Measurements from ENCODE around the gene ZNF710.

ZNF710 gene

DNA sequence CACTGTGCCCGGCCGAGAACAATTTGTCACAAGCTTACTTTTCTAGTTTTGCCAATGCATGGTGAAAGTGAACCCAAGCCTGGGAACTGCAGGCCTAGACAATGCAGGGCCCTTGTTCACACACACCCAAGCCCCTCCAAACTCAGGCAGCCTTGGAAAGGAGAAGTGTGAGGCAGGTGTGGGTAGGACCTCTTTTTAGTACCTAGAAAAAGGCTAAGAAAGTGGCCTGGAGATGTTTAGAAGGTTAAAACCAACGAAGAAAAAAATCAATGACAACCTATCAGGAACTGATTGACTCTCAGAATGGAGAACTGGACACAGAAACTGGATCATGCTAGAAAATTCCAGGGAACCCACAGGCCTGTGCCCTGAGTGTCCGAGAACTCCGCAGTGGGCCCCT lies 82.3 kb downstream of the ZNF710 start:
- no peak for DNase-seq

DNA sequence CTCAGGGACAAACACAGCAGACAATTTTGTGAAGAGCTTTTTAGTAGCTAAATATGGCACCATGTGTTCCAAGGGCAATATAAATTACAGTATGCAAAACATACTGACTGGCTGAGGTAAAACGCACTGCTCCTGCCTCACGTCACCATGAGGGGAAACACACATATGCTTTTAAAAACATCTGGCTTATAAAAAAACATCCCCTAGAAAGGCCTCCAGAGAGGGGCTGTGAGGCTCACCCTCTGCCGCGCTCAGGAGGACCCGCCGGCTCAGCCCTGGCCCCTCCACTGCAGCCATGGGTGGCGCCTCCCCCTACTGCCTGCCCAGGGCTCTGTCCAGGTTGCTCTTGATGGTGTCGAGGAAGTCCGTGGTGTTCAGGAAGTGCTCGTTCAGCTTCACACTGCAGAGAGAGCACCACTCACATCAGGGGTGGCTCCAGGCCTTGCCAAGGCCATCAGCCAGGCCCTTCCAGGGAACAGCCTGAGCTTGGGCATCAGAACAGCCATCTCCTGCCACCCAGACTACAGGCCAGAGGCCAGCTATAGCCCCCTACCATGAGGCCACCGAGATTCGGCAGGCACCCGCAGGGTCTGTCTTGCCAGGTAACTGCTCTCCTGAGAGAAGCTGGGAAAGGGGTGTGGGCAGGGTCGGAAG lies 83.0 kb downstream of the ZNF710 start:
- no peak for DNase-seq

DNA sequence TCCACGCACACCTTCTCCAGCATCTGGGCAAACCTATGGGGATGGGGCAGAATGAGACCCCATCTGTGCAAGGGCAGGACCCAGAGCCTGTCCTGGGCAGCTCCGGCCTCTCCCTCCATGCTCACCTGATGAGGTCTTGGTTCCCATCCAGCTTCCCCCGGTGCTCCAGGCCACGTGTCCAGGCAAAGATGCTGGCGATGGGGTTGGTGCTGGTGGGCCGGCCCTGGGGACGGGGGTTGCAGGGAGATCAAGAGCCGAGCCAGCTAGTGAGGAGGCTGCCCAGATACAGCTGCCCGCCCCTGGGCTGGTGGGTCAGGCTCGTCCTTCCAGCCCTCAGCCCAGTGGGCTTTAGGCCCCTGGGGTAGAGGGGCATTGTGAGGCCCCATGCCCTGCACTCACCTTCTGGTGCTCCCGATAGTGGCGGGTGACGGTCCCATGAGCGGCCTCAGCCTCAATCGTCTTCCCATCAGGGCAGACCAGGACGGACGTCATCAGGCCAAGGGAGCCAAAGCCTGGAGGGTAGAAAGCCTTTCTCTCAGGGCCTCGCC lies 83.8 kb downstream of the ZNF710 start:
- DNase-seq: no peak

DNA sequence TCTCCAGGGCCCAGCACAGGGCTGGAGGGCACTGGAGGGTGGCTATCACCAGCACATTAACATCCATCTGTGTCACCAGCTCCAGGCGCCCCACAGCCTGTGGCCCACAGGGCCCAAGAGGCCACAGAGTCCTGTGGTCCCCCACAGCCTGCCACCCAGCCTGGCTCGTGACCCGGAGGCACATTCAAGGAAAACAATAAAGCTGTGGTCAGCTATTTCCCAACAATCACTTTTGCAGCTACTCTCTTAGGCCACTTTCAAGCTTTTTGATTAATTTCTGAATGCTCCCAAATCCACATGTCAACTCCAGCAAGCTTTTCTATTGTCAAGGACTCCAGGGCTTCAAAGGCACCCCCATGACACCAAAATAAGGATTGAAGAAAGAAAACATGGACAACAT lies 84.4 kb downstream of the ZNF710 start:
- no peak for DNase-seq

DNA sequence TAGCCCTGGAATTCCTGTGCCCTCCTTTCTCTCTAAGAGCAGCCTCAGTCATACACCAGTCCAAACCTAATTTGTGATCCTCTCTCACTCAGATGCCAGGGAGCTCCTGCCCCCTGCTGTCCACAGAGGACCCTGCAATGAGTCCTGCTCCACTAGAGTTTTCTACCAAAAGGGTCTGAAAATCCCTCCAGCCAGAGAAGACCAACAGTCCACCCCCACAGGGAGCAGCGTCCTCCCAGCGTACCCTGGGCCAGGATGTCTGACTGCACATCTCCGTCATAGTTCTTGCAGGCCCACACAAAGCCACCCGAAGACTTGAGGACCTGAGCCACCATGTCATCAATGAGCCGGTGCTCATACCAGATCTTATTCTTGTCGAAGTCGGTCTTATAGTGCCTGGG lies 85.7 kb downstream of the ZNF710 start:
- no peak for DNase-seq

DNA sequence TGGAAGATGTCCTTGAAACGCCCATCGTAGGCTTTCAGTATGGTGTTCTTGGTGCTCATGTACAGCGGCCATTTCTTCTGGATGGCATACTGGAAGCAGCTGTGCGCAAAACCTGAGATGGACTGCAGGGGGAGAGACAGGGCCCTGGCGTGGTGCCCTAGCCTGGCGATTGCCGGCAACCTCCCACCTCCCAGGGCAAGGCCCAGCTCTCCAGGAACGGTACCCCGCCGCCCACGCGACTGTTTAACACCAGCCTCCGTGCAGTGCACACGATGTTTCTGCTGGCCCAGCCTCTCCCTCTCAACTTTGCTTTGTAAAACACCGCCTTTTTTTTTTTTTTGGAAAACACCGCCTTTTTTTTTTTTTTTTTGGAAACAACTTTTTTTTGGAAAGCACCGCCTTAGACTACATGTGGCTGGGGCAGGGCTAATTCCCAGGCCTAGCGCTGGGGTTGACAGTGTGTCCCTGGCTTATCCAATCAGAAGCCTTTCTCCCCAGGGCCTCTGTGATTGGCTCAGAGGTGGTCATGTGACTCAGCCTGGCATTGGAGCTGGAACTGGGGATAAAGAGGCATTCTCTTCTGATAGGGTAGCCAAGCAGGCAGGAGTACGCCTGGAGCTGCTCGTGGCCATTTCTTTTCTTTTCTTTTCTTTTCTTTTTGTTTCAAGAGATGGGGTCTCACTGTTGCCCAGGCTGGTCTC lies 86.5 kb downstream of the ZNF710 start:
- DNase-seq: no peak

DNA sequence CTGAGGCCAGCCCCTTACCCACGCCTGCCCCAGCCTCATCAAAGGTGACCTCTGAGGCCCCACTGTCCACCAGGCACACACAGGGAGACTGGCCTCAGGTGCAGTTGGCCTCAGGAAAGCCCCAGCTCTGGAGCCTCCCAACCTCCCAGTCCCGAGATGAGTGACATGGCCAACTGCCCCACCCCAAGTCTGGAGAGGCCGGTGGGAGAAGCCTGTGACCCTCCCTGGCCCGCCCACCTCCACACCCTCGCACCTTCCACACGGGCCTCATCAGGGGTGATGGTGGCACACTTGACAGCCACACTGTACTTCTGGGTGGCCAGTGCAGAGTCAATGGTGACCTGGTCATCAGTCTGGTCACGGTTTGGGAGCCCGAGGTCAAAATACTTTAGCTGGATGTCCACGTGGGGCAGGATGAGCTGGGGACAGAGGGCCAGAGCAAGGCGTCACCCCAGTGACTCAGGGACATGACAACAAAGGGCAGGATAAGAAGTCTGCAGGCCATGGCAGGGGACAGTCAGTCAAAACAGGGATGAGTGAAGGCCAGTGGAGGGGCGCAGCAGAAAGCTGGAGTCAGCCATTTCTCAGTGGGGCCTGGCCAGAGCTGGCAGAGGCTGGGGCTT lies 89.2 kb downstream of the ZNF710 start:
- no peak for DNase-seq

DNA sequence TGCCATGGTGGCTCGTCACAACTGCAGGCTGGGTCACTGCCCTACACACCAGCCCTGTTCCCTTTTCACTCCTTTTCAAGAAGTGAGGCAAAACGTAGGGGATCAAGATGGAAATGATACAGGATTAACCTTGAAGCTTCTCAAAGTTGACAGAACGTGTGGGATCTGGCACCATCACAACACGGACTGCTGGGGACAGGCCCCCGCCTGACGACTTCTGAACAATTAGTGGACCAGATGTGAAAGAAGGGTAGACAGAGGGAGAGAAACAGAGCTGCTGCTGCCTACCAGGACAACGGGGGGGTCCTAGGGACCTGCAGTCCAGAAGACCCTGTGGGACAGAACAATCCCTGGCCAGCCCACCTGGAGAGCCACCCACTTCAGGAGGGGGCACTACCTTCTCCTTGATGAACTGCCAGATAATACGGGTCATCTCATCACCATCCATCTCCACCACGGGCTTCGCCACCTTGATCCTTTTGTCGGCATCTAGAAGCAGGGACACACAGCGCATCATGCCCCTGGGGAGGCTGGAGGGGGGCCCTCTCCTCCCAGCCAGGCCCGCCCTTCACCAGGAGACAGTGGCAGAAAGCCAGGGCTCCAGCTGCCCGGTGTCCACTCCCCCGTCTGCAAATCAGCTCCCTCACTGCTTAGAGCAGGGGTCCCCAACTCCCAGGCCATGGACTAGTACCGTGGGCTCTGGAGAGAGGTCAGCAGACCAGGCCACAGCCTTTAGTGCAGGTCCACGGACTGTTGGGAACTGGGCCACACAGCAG lies 90.2 kb downstream of the ZNF710 start:
- DNase-seq: no peak

DNA sequence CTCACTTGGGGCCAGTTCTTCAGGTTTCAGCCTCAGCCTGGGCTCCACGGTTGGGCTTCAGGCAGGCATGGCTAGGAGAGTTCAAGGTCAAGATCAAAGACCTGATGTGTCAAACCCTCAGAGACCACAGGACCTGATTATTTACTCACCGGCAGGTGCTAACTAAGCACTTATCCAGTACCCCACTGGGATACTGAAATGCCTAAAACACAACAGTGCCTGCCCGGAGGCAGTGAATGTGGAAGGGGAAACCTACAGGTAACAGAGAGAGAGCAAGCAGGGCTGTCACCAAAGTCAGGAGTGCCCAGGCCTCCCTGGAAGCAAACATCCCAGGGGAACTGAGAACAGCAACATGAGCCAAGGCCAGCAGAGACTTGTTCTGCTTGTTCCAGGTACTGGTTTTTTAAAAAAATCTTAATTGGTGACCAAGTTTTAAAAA lies 94.4 kb downstream of the ZNF710 start:
- peak; percentile 21 for DNase-seq

DNA sequence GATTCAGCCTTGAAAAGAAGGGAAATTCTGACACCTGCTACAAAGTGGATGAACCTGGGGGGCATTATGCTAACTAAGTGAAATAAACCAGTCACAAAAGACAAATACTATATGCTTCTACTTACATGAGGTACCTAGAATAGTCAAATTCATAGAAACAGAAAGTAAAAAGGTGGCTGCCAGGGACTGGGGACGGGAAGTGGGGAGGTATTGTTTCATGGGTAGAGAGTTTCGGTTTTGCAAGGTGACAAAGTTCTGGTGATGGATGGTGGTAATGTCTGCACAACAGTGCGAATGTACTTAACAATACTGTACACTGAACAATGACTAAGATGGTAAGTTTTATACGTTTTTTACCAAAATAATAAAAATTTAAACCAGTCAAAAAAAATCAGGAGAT lies 96.4 kb downstream of the ZNF710 start:
- DNase-seq: no peak

DNA sequence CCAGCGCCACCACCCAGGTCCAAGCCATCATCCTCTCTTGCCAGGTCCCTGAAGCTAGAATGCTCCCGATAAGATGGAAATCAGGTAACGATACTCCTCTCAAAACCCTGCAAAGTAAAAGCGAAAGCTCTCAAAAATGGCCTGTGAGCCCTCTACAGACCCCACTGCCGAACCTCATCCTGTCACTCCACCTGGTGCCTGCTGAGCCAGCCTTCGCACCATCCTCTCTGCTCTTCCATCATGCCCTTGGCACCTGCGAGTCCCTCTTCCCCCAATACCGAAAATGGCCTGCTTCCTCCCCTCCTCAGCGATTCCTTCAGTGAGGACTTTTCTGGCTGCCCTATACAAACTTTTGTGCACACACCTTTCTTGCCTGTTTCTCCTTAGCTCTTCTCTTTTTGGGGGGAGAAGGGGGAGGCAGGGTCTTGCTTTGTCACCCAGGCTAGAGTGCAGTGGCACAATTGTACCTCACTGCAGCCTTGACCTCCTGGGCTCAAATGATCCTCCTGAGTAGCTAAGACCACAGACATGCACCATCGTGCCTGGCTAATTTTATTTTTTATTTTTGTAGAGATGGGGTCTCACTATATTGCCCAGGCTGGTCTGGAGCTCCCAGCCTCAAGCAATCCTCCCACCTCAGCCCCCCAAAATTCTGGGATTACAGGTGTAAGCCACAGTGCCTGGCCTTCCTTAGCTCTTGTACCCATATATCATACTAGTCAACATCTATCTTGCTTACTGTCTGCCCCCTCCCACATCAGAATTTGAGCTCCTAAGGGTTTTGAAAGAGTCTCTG lies 98.1 kb downstream of the ZNF710 start:
- DNase-seq: no peak

DNA sequence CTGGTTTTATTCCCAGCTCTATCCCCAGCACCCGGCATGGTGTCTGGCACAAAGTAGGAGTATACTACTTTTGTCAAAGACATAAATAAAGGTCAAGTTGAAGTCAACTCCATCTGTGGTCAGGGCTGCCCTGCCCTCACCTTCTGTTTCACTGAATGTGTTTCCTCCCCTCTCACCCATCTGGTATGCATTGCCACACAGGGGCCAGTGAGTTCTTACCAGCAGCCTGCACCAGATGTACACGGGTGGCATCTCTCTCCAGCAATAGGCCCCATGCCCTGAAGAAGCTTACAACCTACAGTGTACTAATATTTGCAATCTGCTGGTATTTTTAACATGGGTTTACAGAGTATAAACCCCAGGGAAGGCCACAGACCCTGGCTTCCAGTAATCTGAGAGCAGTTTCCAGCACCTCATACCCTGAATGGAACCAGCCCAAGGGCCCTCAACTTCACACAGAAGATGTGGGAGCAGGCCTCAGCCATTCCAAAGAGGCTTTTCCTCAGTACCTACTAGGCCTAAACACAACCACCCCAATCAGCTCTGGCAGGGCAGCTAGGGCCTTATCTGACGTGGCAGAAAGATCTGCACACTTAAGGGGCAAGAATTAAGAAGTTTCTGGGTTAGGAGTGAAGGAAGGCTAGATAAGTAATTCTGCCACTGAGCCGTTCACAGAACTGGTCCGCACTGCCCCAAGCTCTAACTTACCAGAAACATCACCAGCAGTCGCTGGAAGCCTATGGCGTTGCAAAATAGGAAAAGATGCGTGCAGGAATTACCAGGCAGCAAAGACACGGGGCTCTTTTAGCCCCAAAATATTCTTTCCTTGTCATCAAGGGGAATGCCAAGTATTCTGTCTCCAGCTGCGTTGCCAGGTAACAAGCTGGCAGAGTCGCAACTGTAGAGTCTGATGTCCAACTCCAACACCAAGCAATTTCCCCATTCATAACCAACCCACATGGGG lies 99.0 kb downstream of the ZNF710 start:
- DNase-seq: peak; percentile 26

DNA sequence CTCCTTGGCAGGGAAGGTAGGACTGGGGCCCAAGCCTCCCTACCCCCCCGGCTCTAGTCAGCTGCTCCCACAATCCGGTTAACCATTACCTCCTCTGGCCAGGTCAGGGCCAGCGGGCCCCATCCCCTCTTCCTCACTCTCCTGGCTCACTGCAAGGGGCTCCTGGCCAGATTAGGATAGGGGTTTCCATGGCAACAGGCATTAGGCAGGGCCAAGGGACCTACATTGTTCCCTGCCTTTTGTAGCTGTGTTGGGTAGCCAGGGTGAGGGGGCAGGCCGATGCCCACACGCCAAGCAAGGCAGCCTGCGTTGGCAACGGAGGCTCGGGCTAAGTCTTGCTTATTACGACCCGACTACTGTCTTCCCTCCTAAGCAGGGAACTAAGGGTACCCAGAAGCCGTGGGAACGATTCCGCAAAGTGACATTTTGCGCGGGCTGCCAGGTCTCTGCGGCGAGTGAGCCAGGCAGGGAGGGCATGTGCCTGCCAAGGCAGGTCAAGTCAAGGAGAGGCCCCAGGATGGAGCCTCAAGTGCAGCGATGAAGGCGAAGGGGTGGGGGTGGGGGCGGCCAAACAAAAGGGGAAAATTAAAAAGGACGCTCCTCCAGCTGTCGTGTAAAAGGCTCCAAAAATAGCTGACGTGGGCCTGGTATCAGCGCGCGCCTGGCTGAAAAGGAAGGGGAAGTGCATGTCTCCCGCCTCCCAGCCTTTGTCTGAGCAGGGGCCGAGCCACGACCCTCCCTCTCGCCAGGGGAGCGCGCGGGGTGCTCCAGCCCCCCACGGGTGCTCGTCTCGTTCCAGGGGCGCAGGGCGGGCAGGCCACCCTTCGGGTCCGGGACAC lies 100.2 kb downstream of the ZNF710 start:
- DNase-seq: peak; percentile 7

DNA sequence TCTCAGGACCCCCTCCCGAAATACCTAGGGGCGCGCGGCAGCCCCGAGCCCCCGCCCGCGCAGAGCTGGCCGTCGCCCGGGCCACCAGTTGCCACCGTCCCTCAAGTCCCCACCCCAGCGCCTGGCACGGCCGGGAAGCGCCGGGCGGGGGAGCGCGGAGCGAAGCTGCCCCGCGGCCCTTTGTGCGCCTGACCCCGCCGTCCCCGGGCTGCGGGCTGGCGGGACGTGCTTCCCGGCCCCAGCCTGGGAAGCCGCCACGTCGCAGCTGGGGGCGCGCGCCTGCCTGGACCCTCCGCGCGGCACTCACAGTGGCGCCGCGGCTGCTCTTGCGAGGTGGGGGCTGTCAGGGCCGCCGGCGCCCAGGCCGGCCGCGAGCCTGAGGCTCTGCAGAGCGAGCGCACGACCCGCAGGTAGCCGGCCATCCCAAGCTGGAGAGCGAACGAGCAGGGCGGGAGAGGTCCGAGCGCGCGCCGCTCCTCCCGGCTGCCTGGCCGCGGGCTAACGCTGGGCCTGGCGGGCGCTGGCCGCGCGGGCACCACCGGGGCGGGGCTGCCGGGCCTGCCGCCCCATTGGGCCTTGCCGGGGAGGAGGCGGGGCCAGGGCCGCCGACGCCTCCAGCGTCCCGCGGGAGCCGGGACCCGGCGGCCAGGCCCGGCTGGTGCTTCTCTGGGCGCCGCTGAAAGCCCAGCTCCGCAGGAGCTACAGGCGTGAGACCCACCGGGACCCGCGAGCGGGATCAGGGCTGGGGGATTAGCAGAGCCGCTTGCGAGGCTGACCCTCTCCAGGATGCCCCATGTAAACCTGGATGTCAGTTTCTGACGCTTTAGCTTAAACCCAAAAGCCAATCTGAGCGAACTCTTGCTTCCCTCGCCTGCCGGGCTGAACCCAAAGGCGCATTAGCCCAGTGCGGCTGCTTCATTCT lies 101.1 kb downstream of the ZNF710 start, which contains the start of gene IDH2:
TSS of gene IDH2 (minus strand) at position 500 of the 922 bp plus-strand sequence. CDS start at position 422, 78 bp downstream.
- DNase-seq: peak; percentile 36

DNA sequence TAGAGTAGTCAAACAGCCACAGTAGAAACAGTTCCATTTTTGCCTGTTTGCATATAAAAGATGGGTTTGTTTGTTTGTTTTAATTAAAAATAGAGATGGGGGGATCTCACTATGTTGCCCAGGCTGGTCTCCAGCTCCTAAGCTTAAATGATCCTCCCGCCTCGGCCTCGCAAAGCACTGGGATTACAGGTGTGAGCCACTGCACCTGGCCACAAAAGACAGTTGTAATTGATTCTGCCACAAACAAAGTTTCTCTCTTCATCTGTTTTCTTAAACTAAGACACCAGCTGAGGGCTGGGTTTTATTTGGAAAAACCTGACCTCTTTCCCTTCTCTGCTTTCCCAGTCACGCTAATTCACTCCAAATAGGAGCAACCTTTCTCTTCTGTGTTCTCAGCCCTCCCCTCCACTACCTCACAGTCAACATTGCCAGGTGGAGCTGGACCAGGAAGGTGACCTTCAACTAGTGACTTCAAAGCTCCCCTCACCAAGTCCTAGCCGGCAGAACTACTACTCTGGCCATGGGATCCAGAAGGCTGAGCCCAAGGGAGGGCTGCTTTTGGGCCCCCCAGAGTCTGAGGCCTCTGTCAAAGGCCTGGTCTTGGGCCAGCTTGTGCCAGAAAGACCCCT lies 102.7 kb downstream of the ZNF710 start:
- peak; percentile 16 for DNase-seq

DNA sequence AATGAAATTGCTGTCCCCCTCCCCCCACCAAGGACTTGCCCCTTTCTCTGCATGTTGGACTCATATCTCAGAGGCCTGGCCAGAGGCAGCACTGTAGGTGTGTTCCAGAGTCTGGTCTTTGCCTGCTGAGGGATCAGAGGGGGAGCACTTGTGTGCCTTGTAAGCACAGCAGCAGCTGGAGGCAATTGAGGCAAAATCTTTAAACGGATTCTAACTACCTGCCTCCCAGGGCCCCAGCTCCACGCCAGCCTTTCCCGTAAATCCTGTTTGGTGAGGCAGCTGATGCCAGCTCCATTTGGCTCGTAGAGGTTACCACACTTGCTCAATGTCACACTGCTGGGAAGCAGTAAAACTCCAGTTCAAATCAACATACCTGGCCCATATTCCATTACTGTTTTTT lies 103.4 kb downstream of the ZNF710 start:
- peak; percentile 11 for DNase-seq

DNA sequence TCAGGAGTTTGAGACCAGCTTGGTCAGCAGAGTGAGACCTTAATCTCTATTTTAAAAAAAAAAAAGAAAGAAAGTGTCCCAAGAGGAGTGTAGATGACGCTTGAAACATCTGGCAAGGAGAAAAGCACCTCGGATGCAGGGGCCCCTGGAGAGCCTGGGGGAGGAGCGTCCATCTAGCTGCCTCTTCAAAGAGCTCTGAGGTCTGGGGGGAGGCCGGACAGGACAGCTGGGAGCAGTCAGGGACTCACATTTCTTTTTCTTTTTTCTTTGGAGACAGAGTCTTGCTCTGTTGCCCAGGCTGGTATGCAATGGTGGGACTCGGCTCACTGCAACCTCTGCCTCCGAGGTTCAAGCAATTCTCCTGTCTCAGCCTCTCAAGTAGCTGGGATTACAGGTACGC lies 104.4 kb downstream of the ZNF710 start:
- no peak for DNase-seq

DNA sequence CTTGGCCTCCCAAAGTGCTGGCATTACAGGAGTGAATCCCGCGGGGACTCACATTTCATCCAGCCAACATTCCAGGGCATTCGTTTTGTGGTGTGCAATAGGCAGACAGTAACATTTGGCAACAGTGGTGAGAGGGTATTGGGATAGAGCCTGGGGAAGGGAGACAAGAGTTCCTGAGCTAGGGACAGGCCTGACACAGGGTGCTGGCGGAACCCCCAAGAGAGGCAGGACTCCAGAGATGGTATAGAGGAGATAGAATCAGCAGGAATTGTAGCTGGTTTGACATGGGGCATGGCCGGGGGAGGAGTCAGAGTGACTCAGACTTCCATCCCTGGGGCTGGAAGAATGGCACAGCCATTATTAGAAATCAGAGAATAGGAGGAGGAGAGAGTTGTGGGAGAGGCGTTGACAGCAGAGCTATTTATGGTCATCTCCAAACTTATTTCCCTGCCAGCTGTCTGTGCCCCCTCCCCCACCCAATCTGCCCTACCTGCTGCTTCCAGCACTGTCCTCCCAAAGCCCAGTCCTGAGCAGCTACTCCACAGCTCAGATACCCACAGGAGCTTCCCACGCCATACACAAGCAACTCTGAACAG lies 105.5 kb downstream of the ZNF710 start:
- peak; percentile 13 for DNase-seq

Data from NCI-H2029 (cell line).